Neuronal stem cell (in vitro differentiated cells): Measurements from ENCODE around the gene NADK2.

Experiments
- DNase-seq: peaks from one replicate; pipeline ENCODE4 v3.0.0-alpha.2; 2013; ENCODE audit warnings: low spot score
- H2AFZ ChIP-seq: one replicate; pipeline ENCODE4 v1.6.1; 2013; ENCODE audit warnings: mild to moderate bottlenecking, low read length, inconsistent platforms
- H2AK5ac ChIP-seq: 2 replicates; pipeline ENCODE4 v1.6.1; 2013; ENCODE audit warnings: low read depth, mild to moderate bottlenecking, inconsistent platforms, low read length, moderate library complexity, mixed read lengths
- H2BK120ac ChIP-seq: 2 replicates; pipeline ENCODE4 v1.6.1; 2013; ENCODE audit warnings: low read depth, mild to moderate bottlenecking, inconsistent platforms, low read length, moderate library complexity, mixed read lengths
- H2BK12ac ChIP-seq: one replicate; pipeline ENCODE4 v1.6.1; 2013; ENCODE audit warnings: low read length, inconsistent platforms
- H2BK15ac ChIP-seq: 2 replicates; pipeline ENCODE4 v1.6.1; 2013; ENCODE audit warnings: mild to moderate bottlenecking, low read length, inconsistent platforms, mixed read lengths
- H2BK5ac ChIP-seq: one replicate; pipeline ENCODE4 v1.6.1; 2013; ENCODE audit warnings: inconsistent platforms, mild to moderate bottlenecking, low read length, moderate library complexity
- H3K14ac ChIP-seq: one replicate; pipeline ENCODE4 v1.6.1; 2013; ENCODE audit warnings: low read length, inconsistent platforms
- H3K18ac ChIP-seq: 2 replicates; pipeline ENCODE4 v1.6.1; 2013; ENCODE audit warnings: low read length, inconsistent platforms
- H3K23ac ChIP-seq: 2 replicates; pipeline ENCODE4 v1.6.1; 2013; ENCODE audit warnings: low read depth, mild to moderate bottlenecking, mixed read lengths, low read length, inconsistent platforms; ENCODE audit not compliant: poor library complexity
- H3K27ac ChIP-seq: replicated peaks from 3 replicates; pipeline ENCODE4 v1.5.1; 2013; ENCODE audit warnings: low read length, inconsistent platforms
- H3K27me3 ChIP-seq, 3 experiments: 2 replicates each; pipeline ENCODE4 v1.6.1; 2013; ENCODE audit warnings: low read length in 3 of 3, mild to moderate bottlenecking in 2 of 3, inconsistent platforms in 1 of 3, low read depth in 1 of 3, mixed read lengths in 1 of 3, moderate library complexity in 1 of 3; ENCODE audit not compliant: control insufficient read depth in 3 of 3, insufficient read depth in 3 of 3
- H3K36me3 ChIP-seq, 2 donors: replicated peaks in 1 of 2; 2 replicates each; pipeline ENCODE4 v1.6.1; 2013; ENCODE audit warnings: low read length in 2 of 2; ENCODE audit not compliant: control insufficient read depth in 2 of 2, insufficient read depth in 2 of 2
- H3K4ac ChIP-seq: 2 replicates; pipeline ENCODE4 v1.6.1; 2013; ENCODE audit warnings: inconsistent platforms, mild to moderate bottlenecking, low read length, moderate library complexity
- H3K4me1 ChIP-seq, 2 donors: 1 replicate in 1 of 2; 2 replicates in 1 of 2; pipeline ENCODE4 v1.6.1; 2013; ENCODE audit warnings: low read length in 2 of 2, low read depth in 1 of 2; ENCODE audit not compliant: control insufficient read depth in 2 of 2, insufficient read depth in 1 of 2
- H3K4me2 ChIP-seq: one replicate; pipeline ENCODE4 v1.6.1; 2013; ENCODE audit warnings: mild to moderate bottlenecking, low read length, inconsistent platforms; ENCODE audit not compliant: insufficient read depth, poor library complexity, severe bottlenecking
- H3K4me3 ChIP-seq, 2 donors: 2 replicates each; pipeline ENCODE4 v1.5.1; 2013; ENCODE audit warnings: low read length in 2 of 2, mild to moderate bottlenecking in 2 of 2, inconsistent platforms in 1 of 2, moderate library complexity in 1 of 2
- H3K79me1 ChIP-seq: one replicate; pipeline ENCODE4 v1.6.1; 2013; ENCODE audit warnings: low read depth, mild to moderate bottlenecking, inconsistent platforms, low read length, moderate library complexity
- H3K9ac ChIP-seq: one replicate; pipeline ENCODE4 v1.6.1; 2013; ENCODE audit warnings: mild to moderate bottlenecking, low read depth, low read length, inconsistent platforms; ENCODE audit not compliant: poor library complexity
- H3K9me3 ChIP-seq, 2 donors: replicated peaks in 1 of 2; 2 replicates each; pipeline versions ENCODE3 to v1.6.1; 2013; ENCODE audit warnings: low read length in 2 of 2, mild to moderate bottlenecking in 2 of 2, inconsistent platforms in 1 of 2, low read depth in 1 of 2, mixed read lengths in 1 of 2, moderate library complexity in 1 of 2; ENCODE audit not compliant: control insufficient read depth in 2 of 2, insufficient read depth in 1 of 2
- H4K8ac ChIP-seq: one replicate; pipeline ENCODE4 v1.6.1; 2013; ENCODE audit warnings: low read depth, mild to moderate bottlenecking, inconsistent platforms, low read length, moderate library complexity
- H4K91ac ChIP-seq: one replicate; pipeline ENCODE4 v1.6.1; 2013; ENCODE audit warnings: low read length, low read depth, mild to moderate bottlenecking, inconsistent platforms; ENCODE audit not compliant: poor library complexity
- WGBS, 2 donors: extraction: QIAGEN DNeasy Blood & Tissue Kit; methylation state at CpG; one replicate each; pipeline ENCODE4 v1.1.7; 2013; ENCODE audit warnings: missing lambda C conversion rate in 2 of 2, mixed read lengths in 1 of 2; ENCODE audit not compliant: insufficient read length in 2 of 2, insufficient replicate concordance in 1 of 2; ENCODE audit errors: extremely low coverage in 2 of 2; 5-methylcytosine and 5-hydroxymethylcytosine counted together

Gene NADK2

GRCh38 chr5:36217567-36217966 lies 24.2 kb downstream of the NADK2 start:
- H3K23ac ChIP-seq = no peak overlapping the region
- H4K91ac ChIP-seq = no peak overlapping the region
- DNase-seq = no peak
- H3K4me1 ChIP-seq = no peaks in the 10 kb centered on the region
- H3K36me3 ChIP-seq = peaks cover 5 to 95% of the 10 kb centered on the region in 2 donors
- H3K18ac ChIP-seq = no peak overlapping the region
- no peak overlapping the region for H2AFZ ChIP-seq
- H2BK5ac ChIP-seq = no peak overlapping the region
- H3K9me3 ChIP-seq = no peaks in the 10 kb centered on the region
- no peak overlapping the region for H3K9ac ChIP-seq
- no peak overlapping the region for H3K4me3 ChIP-seq
- no peak overlapping the region for H3K4ac ChIP-seq
- H2BK15ac ChIP-seq = no peak overlapping the region
- no peak overlapping the region for H2BK120ac ChIP-seq
- no peak overlapping the region for H3K4me2 ChIP-seq
- H4K8ac ChIP-seq = no peak overlapping the region
- no CpG with 5 or more reads among the region's 1 CpG for WGBS, 2 donors
- H2AK5ac ChIP-seq = no peak overlapping the region
- H2BK12ac ChIP-seq = no peak overlapping the region
- H3K79me1 ChIP-seq = no peaks in the 10 kb centered on the region
- H3K27me3 ChIP-seq = no peaks in the 10 kb centered on the region
- no peak overlapping the region for H3K14ac ChIP-seq
- no peak overlapping the region for H3K27ac ChIP-seq

DNA sequence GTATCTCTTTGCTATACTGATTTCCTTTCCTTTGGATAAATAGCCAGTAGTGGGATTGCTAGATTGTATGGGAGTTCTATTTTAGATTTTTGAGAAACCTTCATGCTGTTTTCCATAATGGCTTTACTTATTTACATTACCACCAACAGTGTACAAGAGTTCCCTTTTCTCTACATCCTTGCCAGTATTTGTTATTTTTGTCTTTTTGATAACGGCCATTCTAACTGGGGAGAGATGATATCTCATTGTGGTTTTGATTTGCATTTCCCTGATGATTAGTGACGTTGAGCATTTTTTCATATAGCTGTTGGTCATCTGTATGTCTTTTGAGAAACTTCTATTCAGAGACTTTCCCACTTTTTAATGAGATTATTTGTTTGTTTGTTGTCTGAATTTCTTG lies 25.8 kb downstream of the NADK2 start:
- WGBS, 2 donors = no CpG with 5 or more reads among the region's 2 CpGs
- no peak overlapping the region for H4K8ac ChIP-seq
- H3K36me3 ChIP-seq = peaks cover 6 to 94% of the 10 kb centered on the region in 2 donors
- H4K91ac ChIP-seq = no peak overlapping the region
- H2BK120ac ChIP-seq = no peak overlapping the region
- DNase-seq = no peak
- no peak overlapping the region for H2BK12ac ChIP-seq
- no peak overlapping the region for H2AFZ ChIP-seq
- H3K79me1 ChIP-seq = no peaks in the 10 kb centered on the region
- no peak overlapping the region for H3K23ac ChIP-seq
- H2AK5ac ChIP-seq = no peak overlapping the region
- no peak overlapping the region for H3K4me2 ChIP-seq
- H3K18ac ChIP-seq = no peak overlapping the region
- H3K9me3 ChIP-seq = no peaks in the 10 kb centered on the region
- H3K4me1 ChIP-seq = no peaks in the 10 kb centered on the region
- no peak overlapping the region for H2BK5ac ChIP-seq
- no peak overlapping the region for H3K4me3 ChIP-seq
- no peak overlapping the region for H3K14ac ChIP-seq
- H3K9ac ChIP-seq = no peak overlapping the region
- H3K27ac ChIP-seq = no peak overlapping the region
- H3K4ac ChIP-seq = no peak overlapping the region
- no peaks in the 10 kb centered on the region for H3K27me3 ChIP-seq
- no peak overlapping the region for H2BK15ac ChIP-seq

GRCh38 chr5:36214436-36214835 lies 27.3 kb downstream of the NADK2 start:
- no peak overlapping the region for H2BK12ac ChIP-seq
- no peak for DNase-seq

GRCh38 chr5:36209664-36210063 lies 32.1 kb downstream of the NADK2 start:
- Histone ChIP-seq H3K27me3 (no peaks in the 10 kb centered on the region), H2BK120ac (no peak overlapping the region), H3K79me1 (no peaks in the 10 kb centered on the region), H2BK15ac (no peak overlapping the region), H3K9me3 (no peaks in the 10 kb centered on the region), H2BK12ac (no peak overlapping the region), H3K4me3 (no peak overlapping the region), H3K27ac (no peak overlapping the region), H2BK5ac (no peak overlapping the region), H3K23ac (no peak overlapping the region), H3K4me1 (no peaks in the 10 kb centered on the region), H3K36me3 (peaks cover 5 to 85% of the 10 kb centered on the region in 2 donors), H2AFZ (no peak overlapping the region), H2AK5ac (no peak overlapping the region), H4K91ac (no peak overlapping the region), H3K9ac (no peak overlapping the region), H4K8ac (no peak overlapping the region), H3K4me2 (no peak overlapping the region), H3K14ac (no peak overlapping the region), H3K4ac (no peak overlapping the region), H3K18ac (no peak overlapping the region)
- no CpG with 5 or more reads among the region's 3 CpGs for WGBS, 2 donors
- no peak for DNase-seq

More at GRCh38 chr5:36214436-36214835, 27.3 kb downstream of the NADK2 start:
- H3K79me1 ChIP-seq = no peaks in the 10 kb centered on the region
- H3K14ac ChIP-seq = no peak overlapping the region
- H3K9ac ChIP-seq = no peak overlapping the region
- H3K23ac ChIP-seq = no peak overlapping the region
- WGBS, 2 donors = no CpG with 5 or more reads among the region's 3 CpGs
- no peak overlapping the region for H3K4me3 ChIP-seq
- H4K91ac ChIP-seq = no peak overlapping the region
- H3K36me3 ChIP-seq = peaks cover 2 to 94% of the 10 kb centered on the region in 2 donors
- no peak overlapping the region for H2BK5ac ChIP-seq
- no peak overlapping the region for H2AK5ac ChIP-seq
- no peak overlapping the region for H2BK15ac ChIP-seq
- no peaks in the 10 kb centered on the region for H3K9me3 ChIP-seq
- H3K4me1 ChIP-seq = no peaks in the 10 kb centered on the region
- no peaks in the 10 kb centered on the region for H3K27me3 ChIP-seq
- no peak overlapping the region for H3K4me2 ChIP-seq
- H3K27ac ChIP-seq = no peak overlapping the region
- H3K4ac ChIP-seq = no peak overlapping the region
- H4K8ac ChIP-seq = no peak overlapping the region
- no peak overlapping the region for H3K18ac ChIP-seq
- H2AFZ ChIP-seq = no peak overlapping the region
- H2BK120ac ChIP-seq = no peak overlapping the region
